ENCODE results near the gene ADGRE2.

ADGRE2 gene

DNA sequence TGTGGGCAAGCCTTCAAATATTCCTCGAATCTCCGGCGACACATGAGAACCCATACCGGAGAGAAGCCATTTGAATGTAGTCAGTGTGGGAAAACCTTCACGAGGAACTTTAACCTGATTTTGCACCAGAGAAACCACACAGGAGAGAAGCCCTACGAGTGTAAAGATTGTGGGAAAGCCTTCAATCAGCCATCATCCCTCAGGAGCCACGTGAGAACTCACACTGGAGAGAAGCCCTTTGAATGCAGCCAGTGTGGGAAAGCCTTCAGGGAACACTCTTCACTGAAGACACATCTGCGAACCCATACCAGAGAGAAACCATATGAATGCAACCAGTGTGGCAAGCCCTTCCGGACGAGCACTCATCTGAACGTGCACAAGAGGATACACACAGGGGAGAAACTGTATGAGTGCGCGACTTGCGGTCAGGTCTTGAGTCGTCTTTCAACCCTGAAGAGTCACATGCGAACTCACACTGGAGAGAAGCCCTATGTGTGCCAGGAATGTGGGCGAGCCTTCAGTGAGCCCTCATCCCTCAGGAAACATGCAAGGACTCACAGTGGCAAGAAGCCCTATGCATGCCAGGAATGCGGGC is 59.7 kb downstream of the ADGRE2 start:
- no peak overlapping the region for H3K4me3 ChIP-seq (ENCODE audit: low read length)
- no peak for DNase-seq (ENCODE audit: low read depth)

DNA sequence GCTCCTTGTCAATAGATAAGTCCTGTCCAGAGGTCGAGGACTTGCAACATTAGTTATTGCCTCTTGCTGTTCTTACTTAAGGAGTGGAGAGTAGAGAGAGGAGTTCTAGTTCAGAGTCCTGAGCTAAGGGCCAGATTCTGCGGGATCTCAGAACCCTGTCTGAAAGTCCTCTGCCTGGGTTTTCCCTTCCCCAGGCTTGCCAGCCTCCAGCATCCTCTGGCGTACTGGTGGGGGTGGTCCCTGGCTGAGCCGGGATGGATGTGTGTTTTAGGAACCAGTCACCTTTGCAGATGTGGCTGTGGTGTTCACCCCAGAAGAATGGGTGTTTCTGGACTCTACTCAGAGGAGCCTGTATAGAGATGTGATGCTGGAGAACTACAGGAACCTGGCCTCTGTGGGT is 62.5 kb downstream of the ADGRE2 start:
- no peak for DNase-seq (ENCODE audit: low read depth)
- H3K4me3 ChIP-seq (ENCODE audit: low read length) = no peak overlapping the region
- TF ChIP-seq, protein P1, sequence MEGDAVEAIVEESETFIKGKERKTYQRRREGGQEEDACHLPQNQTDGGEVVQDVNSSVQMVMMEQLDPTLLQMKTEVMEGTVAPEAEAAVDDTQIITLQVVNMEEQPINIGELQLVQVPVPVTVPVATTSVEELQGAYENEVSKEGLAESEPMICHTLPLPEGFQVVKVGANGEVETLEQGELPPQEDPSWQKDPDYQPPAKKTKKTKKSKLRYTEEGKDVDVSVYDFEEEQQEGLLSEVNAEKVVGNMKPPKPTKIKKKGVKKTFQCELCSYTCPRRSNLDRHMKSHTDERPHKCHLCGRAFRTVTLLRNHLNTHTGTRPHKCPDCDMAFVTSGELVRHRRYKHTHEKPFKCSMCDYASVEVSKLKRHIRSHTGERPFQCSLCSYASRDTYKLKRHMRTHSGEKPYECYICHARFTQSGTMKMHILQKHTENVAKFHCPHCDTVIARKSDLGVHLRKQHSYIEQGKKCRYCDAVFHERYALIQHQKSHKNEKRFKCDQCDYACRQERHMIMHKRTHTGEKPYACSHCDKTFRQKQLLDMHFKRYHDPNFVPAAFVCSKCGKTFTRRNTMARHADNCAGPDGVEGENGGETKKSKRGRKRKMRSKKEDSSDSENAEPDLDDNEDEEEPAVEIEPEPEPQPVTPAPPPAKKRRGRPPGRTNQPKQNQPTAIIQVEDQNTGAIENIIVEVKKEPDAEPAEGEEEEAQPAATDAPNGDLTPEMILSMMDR (conservative IDR thresholded peaks at IDR 0.05; ENCODE audit: low read length) = no peak

More for the DNA sequence above, 59.7 kb downstream of the ADGRE2 start:
- TF ChIP-seq, protein P1 (conservative IDR thresholded peaks at IDR 0.05; ENCODE audit: low read length) = no peak

DNA sequence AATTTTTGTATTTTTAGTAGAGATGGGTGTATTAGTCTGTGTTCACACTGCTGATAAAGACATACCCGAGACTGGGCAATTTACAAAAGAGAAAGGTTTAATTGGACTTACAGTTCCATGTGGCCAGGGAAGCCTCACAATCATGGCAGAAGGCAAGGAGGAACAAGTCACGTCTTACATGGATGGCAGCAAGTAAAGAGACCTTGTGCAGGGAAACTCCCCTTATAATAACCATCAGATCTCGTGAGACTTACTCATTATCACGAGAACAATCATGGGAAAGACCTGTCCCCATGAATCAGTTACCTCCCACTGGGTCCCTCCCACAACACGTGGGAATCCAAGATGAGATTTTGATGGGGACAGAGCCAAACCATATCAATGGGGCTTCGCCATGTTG is 73.9 kb downstream of the ADGRE2 start:
- no peak overlapping the region for H3K4me3 ChIP-seq (ENCODE audit: low read length)
- TF ChIP-seq, protein P1 (conservative IDR thresholded peaks at IDR 0.05; ENCODE audit: low read length) = no peak
- DNase-seq (ENCODE audit: low read depth) = no peak

DNA sequence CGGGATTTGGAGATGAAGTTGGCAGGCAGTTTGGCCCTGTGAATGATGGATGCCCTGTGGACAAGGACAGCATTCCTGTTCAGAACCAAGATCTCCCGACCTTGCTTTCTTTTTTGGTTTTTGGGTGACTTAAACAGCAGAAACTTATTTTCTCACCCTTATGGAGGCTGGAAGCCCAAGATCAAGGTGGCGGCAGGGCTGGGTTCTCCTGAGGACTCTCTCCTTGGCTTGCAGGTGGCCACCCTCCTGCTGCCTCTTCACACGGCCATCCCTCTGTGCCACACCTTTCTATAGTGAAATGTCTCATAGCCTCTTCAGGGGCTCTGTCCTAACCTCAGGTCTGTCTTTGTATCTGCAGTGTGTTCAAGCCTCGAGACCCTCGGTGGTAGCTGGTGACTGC is 74.5 kb downstream of the ADGRE2 start:
- TF ChIP-seq, protein P1 (conservative IDR thresholded peaks at IDR 0.05; ENCODE audit: low read length) = no peak
- H3K4me3 ChIP-seq (ENCODE audit: low read length) = no peak overlapping the region
- no peak for DNase-seq (ENCODE audit: low read depth)

DNA sequence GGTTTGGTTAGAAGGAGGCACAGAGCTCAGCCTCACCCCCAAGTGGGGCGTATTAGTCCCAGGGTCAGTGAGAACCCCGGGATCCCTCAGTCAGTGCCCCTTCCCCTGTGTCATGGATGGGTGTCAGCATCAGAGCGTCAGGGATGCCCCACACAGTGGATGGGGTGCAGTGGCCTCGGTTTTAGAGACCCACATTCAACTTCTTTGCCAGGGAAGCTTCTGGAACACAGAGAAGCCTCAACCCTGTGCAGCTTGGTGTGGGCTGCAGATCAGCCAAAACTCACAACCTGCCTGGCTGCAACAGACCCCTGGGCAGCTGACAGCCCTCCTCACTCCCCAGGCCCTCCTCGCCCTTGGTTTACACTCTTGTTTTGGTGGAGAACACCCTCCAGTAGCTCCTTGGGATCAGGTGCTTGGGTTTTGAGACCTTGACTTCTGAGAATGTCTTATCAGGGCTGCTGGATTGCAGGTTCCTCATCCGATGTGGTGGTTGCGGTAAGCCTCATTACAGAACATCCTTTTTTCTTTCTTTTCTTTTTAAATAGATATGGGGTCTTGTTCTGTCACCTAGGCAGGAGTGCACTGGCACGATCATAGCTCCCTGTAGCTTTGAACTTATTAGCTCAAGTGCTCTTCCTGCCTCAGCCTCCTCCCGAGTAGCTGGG is 77.5 kb downstream of the ADGRE2 start:
- TF ChIP-seq, protein P1 (conservative IDR thresholded peaks at IDR 0.05; ENCODE audit: low read length) = no peak
- no peak overlapping the region for H3K4me3 ChIP-seq (ENCODE audit: low read length)

GRCh38 chr19:14699641-14700040 is 78.7 kb downstream of the ADGRE2 start:
- H3K4me3 ChIP-seq (ENCODE audit: low read length) = no peak overlapping the region
- DNase-seq (ENCODE audit: low read depth) = no peak

More for the DNA sequence above, 77.5 kb downstream of the ADGRE2 start:
- DNase-seq (ENCODE audit: low read depth) = no peak

More at GRCh38 chr19:14699641-14700040, 78.7 kb downstream of the ADGRE2 start:
- TF ChIP-seq, protein P1 (conservative IDR thresholded peaks at IDR 0.05; ENCODE audit: low read length) = no peak
